ES-I3 (cell line): Measurements from ENCODE around the gene TP63.

Experiments
- H3K36me3 ChIP-seq: 2 replicates; pipeline ENCODE4 v1.6.1; 2013; ENCODE audit warnings: mild to moderate bottlenecking, low read length, control low read depth, moderate library complexity; ENCODE audit not compliant: insufficient read depth
- H3K4me1 ChIP-seq: 2 replicates; pipeline ENCODE4 v1.6.1; 2013; ENCODE audit warnings: mild to moderate bottlenecking, control low read depth, low read length; ENCODE audit not compliant: insufficient read depth
- H3K9ac ChIP-seq: 2 replicates; pipeline ENCODE4 v1.6.1; 2013; ENCODE audit warnings: low read depth, mild to moderate bottlenecking, low read length, moderate library complexity
- H3K9me3 ChIP-seq: 2 replicates; pipeline ENCODE4 v1.6.1; 2013; ENCODE audit warnings: mild to moderate bottlenecking, low read length, moderate library complexity; ENCODE audit not compliant: control insufficient read depth, insufficient read depth

The TP63 gene

DNA sequence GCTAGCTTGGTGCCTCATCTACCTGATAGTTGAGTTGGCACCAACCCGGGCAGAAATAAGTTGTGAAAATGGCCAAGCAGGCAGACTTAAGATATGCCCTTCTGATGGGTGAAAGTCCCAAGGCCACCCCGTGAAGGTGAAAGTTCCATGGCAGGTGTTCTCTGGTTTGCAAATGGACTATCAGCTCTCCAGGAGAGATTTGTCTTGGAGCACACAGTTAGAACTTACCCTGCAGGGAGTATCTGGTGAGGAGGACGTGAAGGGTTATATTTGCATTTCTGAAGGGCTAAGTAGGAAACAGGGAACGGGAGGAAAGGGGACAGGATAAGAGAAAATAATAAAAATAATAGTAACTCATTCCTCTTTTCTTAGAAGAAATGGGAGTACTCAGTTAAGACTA lies 220.5 kb downstream of the TP63 start:
- Histone ChIP-seq H3K9ac (no peak overlapping the region), H3K36me3 (no peaks in the 10 kb centered on the region), H3K4me1 (no peaks in the 10 kb centered on the region)

DNA sequence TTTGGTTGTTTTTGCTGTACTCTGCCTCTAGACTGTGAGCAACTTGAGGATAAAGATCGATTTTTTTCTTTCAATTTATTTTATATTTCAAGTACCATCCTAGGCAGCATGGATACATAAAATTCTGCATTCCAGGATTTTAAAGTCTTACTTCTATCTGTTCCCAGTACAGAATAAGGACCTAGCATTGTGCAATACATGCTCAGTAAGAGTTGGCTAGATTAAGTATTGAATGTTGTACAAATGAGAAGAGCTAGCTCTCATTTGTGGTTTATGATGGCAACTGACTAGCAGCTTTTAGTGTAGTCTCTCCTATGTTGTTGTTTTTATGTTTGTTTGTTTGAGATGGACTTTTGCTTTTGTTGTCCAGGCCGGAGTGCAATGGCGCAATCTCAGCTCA lies 222.7 kb downstream of the TP63 start:
- Histone ChIP-seq H3K36me3 (no peaks in the 10 kb centered on the region), H3K9me3 (no peaks in the 10 kb centered on the region), H3K9ac (no peak overlapping the region), H3K4me1 (no peaks in the 10 kb centered on the region)

More for the DNA sequence above, 220.5 kb downstream of the TP63 start:
- no peaks in the 10 kb centered on the region for H3K9me3 ChIP-seq

GRCh38 chr3:189860296-189860695 lies 229.1 kb downstream of the TP63 start:
- no peaks in the 10 kb centered on the region for H3K9me3 ChIP-seq
- H3K36me3 ChIP-seq: no peaks in the 10 kb centered on the region
- H3K4me1 ChIP-seq: no peaks in the 10 kb centered on the region
- H3K9ac ChIP-seq: no peak overlapping the region

GRCh38 chr3:189862385-189862998 lies 231.3 kb downstream of the TP63 start:
- no peak overlapping the region for H3K9ac ChIP-seq
- no peaks in the 10 kb centered on the region for H3K4me1 ChIP-seq
- H3K9me3 ChIP-seq: no peaks in the 10 kb centered on the region
- H3K36me3 ChIP-seq: no peaks in the 10 kb centered on the region

- Histone ChIP-seq H3K36me3 (no peaks in the 10 kb centered on the region), H3K4me1 (no peaks in the 10 kb centered on the region), H3K9me3 (no peaks in the 10 kb centered on the region), H3K9ac (no peak overlapping the region)
Observed at GRCh38 chr3:189863031-189863430, 231.8 kb downstream of the TP63 start.

DNA sequence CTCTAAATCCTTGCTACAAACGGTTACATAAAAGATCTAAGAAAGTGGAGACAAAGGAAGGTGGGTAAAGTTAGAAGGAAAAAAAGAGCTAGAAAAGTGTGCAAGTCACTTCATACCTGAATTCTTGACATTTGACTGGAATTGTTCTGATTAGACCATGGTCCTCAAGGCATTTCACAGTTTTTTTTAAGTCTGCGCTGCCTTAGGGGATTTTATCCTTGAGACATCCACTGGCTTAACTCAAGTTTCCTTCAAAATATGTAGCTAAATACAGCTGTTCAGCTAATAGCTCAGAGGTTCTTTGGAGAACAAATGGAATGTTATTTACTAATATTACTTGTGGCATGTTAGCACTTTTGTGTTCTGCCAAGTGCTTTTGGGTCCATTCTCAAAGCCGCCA lies 236.9 kb downstream of the TP63 start:
- Histone ChIP-seq H3K9ac (no peak overlapping the region), H3K4me1 (no peaks in the 10 kb centered on the region), H3K36me3 (no peaks in the 10 kb centered on the region), H3K9me3 (no peaks in the 10 kb centered on the region)

DNA sequence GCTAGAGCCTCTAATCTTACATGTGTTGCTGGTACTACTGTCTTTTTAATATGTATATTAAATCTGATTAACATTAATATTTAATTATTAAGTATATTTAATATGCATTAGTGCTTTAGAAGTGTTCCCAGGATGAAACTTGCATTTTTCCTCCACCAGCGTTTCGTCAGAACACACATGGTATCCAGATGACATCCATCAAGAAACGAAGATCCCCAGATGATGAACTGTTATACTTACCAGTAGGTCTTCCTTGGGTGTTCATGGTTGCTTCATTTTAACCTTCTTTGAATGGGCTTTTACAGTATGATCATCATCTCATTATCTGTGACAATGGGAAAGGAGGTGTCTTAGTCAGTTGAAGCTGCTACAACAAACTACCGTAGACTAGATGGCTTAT lies 238.0 kb downstream of the TP63 start:
- Histone ChIP-seq H3K9ac (no peak overlapping the region), H3K9me3 (no peaks in the 10 kb centered on the region), H3K4me1 (no peaks in the 10 kb centered on the region), H3K36me3 (no peaks in the 10 kb centered on the region)

- Histone ChIP-seq H3K36me3 (no peaks in the 10 kb centered on the region), H3K4me1 (peaks cover 2% of the 10 kb centered on the region; the same call in 1 of the 2 replicates), H3K9ac (no peak overlapping the region), H3K9me3 (no peaks in the 10 kb centered on the region)
Observed at GRCh38 chr3:189871418-189871817, 240.2 kb downstream of the TP63 start.

DNA sequence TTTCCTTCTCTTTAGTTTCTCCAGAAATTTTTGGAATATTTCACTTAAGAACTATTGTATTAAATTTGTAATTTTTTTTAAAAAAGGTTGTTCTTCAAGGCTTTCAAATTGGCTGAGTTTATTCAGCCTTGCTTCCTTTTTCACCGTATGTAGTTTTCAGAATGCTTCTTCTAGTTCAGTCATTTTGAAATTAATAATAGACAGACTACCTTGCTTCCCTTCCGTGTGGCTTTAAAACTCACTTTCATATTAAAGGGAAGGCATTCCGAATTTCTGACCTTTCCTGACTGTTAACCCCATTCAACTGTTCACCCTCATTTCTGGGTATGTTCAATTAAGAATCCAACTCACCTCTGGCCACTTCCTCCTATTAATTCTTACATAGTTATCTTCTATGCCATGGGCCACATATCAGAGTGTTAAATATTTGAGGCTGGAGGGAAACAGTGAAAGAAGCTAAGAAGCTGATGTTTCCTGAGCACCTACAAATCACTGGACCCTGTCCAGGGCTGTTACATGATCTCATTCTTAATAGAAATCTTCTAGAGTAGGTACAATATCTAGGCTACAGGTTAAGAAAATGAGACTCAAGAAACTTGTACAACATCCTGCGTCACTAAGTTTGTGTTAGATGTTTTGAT lies 252.0 kb downstream of the TP63 start:
- H3K9me3 ChIP-seq: no peaks in the 10 kb centered on the region

GRCh38 chr3:189890496-189890895 lies 259.3 kb downstream of the TP63 start:
- H3K9ac ChIP-seq: no peak overlapping the region
- H3K9me3 ChIP-seq: no peaks in the 10 kb centered on the region
- no peaks in the 10 kb centered on the region for H3K4me1 ChIP-seq
- no peaks in the 10 kb centered on the region for H3K36me3 ChIP-seq

More for the DNA sequence above, 252.0 kb downstream of the TP63 start:
- H3K9ac ChIP-seq: no peak overlapping the region
- peaks cover 5% of the 10 kb centered on the region; the same call in 1 of the 2 replicates for H3K4me1 ChIP-seq
- no peaks in the 10 kb centered on the region for H3K36me3 ChIP-seq

GRCh38 chr3:189896533-189896932 lies 265.3 kb downstream of the TP63 start:
- Histone ChIP-seq H3K4me1 (0 out of 2 replicates have a peak, but pooled peaks cover 3% of the 10 kb centered on the region), H3K9me3 (no peaks in the 10 kb centered on the region), H3K36me3 (no peaks in the 10 kb centered on the region), H3K9ac (no peak overlapping the region)

GRCh38 chr3:189897406-189897805 lies 266.2 kb downstream of the TP63 start:
- Histone ChIP-seq H3K36me3 (no peaks in the 10 kb centered on the region), H3K4me1 (0 out of 2 replicates have a peak, but pooled peaks cover 3% of the 10 kb centered on the region), H3K9ac (no peak overlapping the region), H3K9me3 (no peaks in the 10 kb centered on the region)

- Histone ChIP-seq H3K9me3 (no peaks in the 10 kb centered on the region), H3K36me3 (no peaks in the 10 kb centered on the region), H3K9ac (no peak overlapping the region), H3K4me1 (0 out of 2 replicates have a peak, but pooled peaks cover 3% of the 10 kb centered on the region)
Observed at GRCh38 chr3:189898559-189899153, 267.5 kb downstream of the TP63 start.

DNA sequence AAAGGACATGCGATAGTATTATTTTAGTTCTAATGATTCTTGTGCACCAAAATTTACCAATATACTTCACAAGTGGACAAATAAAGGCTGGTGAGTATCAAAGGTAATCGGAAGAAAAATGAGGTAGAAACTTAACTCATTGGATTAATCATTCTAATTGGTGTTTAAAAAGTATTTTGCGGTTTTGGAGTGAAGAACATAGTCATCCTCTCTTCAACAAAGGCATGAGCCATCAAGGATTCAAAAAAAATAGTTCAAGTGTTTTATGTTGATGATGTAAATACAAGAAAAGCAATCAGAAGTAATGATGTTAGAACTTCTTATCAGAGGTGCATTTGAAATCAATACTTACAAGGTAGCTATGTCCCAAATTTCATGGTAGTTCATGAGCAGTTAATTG lies 268.0 kb downstream of the TP63 start:
- H3K36me3 ChIP-seq: no peaks in the 10 kb centered on the region
- H3K9ac ChIP-seq: no peak overlapping the region
- 0 out of 2 replicates have a peak, but pooled peaks cover 3% of the 10 kb centered on the region for H3K4me1 ChIP-seq
- no peaks in the 10 kb centered on the region for H3K9me3 ChIP-seq

- Histone ChIP-seq H3K4me1 (0 out of 2 replicates have a peak, but pooled peaks cover 3% of the 10 kb centered on the region), H3K36me3 (no peaks in the 10 kb centered on the region), H3K9me3 (no peaks in the 10 kb centered on the region), H3K9ac (no peak overlapping the region)
Observed at GRCh38 chr3:189900578-189900977, 269.4 kb downstream of the TP63 start.
